Stimulated activated CD4-positive, alpha-beta T cell treated with anti-CD3 and anti-CD28 coated beads, Interleukin-4, amount 100 ng/mL, for 48 hours (primary cell): ENCODE measurements around the gene PTP4A2.
"Not testable (repeated sequence)": the region's sequence is repeated elsewhere in the genome, so short reads cannot be mapped to it uniquely, and the experiment has no call there.

Experiments used
- DNase-seq, 2 donors: peaks; one replicate each; pipeline ENCODE4 v3.0.0-alpha.2; 2020; ENCODE audit warnings: low read depth in 2 of 2

PTP4A2 gene

DNA sequence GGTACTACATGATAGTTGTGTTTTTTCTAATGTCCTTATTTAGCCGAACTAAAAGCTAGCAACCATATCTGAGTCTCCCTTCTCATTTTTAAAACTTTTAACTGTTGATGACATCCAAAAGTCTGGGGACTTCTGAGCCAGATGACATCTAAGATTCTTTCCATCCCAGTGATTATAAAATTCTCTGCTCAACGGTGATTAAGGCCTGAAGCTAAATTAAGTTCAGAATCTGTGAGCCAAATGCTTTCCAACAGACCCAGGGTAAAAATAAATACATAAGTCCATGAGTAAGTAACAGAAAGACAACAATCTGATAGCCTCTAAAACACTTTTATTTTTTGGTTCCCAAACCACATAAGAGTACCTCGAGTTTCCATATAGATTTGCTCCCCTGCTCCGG is 13.1 kb upstream of the PTP4A2 start:
- no peak for DNase-seq

DNA sequence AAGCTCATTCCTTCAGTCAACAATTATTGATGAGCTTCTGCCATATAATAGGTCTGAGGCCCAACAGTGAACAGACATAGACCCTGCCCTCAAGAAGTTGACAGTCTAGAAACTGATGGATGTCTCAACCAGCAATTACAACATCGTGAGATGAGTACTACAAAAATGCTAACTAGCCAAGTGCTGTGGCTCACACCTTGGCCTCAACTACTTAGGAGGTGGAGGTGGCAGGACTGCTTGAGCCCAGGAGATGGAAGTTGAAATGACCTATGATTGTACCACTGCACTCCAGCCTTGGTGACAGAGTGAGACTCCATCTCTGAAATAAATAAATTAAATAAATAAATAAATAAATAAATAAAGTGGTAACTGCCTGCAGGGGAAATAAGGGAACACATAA is 11.7 kb upstream of the PTP4A2 start:
- DNase-seq: no peak

DNA sequence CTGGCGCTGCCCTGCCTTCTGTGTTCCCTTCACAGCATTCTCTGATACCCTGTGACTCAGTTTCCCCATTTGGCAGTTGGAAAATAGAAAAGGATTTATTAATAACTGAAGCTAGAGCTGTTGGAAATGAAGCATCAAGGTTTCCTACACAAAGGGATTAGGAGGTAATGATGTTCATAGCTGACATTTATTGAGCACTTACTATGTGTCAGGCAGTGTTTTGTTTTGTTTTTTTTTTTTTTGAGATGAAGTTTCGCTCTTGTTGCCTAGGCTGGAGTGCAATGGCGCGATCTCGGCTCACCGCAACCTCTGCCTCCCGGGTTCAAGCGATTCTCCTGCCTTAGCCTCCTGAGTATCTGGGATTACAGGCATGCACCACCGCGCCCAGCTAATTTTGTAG is 7.5 kb upstream of the PTP4A2 start:
- DNase-seq: not testable (repeated sequence)

DNA sequence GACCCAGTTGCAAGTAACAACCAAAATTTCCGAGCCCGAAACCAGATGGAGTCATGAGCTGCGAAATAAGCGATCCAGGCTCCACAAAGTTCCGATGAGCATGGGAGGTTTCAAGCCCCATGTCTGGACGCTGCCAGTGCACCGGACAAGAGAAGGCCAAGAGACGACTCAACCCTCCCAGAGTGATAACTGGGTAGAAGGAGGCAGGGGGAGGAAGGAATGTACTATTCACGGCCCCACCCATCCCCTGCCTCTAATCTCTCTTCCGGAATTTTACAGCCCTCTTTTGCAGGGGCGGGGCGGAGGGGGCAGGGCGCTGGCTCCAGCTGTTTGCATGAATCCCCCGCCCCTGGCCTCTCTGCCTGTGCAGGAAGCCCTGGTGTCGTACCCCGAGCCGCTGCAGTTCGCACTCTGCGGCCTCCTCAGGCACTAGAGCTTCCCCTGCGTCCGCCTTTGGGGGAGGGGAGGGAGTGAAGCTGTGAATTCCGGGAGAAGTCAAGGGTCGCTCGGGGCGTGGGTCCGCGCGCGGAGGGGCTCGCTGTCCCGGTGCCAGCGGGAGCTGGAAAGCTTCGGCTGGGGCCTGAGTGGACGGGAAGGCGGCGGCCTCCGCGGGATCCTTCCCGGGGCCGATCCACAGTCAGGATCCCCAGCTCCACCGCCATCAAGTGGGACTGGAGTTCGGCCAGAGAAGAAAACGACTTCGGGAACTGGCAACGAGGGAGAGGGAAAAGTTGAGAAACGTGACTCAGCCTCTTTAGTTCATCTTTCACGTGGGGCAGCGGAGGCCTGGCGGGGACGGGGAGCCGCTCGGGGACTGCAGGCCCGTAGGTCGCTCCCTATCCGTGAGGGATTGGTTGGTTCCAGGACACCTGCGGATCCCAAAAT is 6.3 kb upstream of the PTP4A2 start:
- peak; percentile 71 to 76 for DNase-seq

DNA sequence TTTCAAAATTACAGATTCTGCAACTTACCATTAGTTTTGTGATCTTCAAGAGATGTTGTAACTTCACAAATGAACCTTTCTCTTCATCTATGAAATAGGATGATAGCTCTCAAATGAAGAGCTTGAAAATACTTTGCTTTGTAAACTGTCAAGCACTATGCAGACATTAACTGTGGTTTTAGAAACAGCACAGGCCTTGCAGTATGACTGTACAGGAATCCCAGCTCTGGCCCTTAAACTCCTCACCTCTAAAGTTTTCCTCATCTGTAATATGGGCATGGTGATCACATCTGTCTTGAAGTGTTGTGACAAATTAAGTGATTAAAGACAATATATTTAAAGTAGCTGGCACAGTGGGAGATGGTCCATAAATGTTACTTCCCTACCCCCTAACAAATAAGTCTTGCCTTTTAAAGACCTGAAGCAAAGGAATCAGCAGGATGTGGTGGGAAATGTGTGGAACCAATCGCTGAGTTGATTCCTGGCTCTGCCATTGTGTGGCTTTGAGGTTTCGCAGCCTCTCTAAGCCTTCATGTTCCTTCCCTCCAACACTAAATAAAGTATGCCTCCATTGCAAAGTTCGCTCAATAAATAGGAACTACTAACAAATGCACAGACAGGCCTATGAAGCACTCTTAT is 5.5 kb upstream of the PTP4A2 start:
- DNase-seq: no peak

DNA sequence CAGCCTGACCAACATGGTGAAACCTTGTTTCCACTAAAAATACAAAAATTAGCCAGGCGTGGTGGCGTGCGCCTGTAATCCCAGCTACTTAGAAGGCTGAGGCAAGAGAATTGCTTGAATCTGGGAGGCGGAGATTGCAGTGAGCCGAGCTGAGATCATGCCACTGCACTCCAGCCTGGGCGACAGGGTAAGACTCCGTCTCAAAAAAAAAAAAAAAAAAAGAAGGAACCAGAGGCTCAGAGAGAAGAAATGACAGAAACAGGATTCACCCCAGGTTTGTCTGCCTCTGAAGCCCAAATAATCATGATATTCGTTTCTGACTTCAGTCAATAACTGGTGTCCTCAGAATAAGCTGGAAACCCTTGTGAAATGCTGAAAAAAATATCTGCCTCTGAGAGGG is 3.9 kb upstream of the PTP4A2 start:
- DNase-seq: not testable (repeated sequence)

DNA sequence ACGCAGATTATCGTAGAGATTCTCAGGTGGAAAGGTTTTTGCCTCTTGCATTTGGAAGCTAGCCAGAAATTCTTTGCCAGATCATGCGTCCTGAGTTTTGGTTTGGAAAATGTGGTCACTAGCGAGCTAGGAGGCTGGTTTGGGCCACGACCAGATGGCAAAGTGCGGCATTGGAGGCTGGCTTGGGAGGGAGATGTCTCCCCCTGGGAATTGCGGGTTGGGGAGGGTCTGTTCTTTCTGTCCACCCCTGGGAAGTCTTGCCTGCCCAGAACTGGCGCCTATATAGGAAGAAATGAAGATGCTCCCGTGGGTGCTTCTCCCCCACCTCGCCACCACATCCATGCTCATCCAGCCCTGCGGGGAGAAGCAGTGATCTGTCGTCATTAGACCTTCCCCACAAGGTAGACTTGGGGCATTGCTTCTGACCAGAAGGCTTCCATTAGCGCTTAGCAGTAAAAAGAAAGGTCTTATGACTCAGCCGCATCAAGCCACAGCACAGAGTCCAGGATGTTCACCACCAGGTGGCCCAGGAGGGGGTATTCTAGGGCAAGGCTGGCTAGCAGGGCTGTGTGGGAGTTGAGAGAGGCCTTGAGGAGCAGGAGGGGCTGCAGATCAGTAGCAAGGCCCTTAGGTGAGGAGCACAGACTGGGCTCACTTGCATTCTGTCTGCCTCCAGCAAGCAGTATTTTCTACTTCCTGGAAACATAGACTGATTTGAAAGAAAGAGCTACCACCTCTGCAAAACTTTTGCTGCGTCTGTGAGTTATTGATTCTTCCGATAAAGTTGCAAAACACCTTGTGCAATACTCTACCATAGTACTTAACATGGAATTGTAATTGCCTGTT is 1.5 kb upstream of the PTP4A2 start:
- peak; percentile 66 to 75 for DNase-seq

DNA sequence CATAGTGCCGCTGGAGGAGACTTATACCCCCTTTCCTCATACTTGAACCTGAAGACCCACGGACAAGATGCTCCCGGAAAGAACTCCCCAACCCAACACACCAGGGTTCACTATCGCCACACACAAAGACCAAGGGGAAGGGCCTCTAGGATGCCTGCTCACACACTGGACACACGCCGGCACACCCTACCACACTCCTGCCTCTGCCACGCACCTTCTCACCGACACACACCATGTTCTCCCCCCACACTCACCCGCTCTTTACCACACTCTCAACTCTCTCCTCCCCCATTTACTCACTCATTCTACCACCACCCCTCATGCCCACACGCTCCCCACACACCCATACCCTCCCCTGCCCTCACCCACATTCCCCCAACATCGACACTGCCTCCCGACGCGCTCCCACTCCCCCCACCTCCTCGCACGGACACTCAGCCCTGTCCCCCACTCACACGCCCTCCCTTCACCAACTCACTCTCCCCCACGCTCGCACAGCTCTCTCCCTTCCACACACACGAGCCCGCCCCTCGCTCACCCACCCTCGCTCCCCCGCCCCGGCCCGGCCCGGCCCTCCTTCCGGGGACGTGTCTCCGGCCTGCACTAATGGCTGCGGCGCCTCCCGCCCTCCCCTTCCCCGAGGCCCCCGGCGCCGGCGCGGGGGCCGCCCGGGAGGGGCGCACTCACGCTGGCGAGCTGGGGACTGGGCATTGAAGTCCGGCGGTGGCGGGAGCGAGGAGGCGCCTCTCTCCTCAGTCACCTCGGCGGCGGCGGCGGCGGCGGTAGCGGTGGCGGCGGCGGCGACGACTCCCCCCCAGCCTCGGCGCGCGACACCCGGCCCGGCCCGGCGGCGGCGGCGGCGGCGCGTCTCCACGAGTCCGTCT is 626 bp downstream of the PTP4A2 start:
- peak; percentile 63 to 69 for DNase-seq

DNA sequence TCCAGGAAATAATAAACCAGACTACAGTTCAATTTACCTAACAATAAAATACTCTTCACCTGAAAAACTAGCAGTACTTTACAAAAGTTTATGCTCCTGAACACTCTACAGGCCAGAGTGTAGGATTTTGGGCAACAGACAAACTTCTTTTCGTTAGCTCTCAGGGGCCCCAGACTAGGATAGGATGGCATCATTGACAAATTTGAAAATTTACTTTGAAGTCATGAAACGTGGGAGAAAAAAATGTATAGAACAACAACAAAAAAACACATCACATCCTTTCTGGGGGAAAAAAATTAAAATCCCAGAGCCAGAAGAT is 1.2 kb downstream of the PTP4A2 start:
- no peak for DNase-seq

DNA sequence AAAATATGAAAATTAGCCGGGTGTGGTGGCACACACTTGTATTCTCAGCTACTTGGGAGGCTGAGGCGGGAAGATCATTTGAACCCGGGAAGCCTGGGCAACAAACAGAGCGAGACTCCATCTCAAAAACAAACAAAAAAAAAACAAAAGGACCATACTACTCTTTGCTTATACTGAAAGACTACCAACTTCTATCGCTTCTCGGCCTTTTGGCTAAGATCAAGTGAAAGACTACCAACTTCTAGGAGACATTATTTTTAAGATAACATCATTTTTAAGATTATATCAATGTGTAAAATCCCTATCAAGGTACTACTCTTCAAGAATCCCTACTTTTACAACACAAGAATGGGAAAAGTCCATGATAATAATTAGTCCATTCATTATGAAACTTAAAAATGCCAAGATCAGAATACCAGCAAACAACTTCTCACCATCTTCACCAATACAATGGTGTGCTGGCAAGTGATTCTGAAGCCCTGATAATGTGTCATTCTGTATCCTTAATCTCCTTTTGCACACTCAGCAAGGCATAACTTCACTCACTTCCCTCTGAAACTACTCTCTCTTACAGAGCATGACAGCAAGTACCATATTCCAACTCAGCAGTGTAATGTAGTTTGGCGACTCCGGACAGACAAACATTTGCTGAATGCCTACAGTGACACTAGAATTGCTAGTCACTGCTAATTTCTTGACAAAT is 1.7 kb downstream of the PTP4A2 start:
- DNase-seq: no peak

DNA sequence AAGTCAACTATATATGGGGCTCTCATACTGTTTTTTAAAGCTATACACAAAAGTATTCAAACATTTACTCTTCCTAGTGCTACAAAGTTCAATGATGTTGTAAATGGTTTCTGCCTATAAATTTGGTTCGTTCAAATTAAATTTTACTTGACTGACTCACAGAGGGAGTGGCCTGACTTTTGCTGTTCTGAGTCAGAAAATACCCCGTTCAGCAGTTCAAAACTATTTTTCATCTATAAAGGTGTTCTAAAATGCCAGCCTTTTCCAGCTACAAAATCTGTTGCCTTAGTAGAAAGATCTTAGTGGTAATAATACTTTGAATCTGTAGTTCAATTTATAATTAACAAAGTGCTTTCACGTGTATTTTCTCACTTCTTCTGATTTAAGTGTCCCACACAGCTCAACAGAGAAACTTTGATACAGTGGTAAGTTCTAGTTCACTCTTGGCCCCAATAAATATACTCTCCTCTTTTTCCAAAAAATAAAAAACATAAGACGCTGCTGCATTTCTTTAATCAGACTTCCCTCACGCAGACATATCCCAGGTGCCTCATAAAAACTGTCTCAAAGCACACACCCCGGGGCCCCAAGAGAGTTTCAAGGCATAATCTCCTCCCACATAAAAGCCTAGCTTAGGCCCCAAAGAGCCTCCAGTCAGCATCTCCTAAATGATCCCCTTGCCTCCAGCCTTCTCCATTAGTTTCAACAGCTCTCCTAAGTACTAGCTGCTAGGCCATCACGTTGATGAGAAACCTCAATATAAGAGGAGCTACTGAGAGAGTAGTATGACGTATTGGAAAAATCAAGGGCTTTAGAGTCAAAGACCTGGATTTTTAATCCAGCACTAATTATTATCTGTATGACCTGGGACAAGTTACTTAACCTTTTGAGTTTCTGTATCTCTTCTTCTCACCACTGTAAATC is 3.2 kb downstream of the PTP4A2 start:
- no peak for DNase-seq

DNA sequence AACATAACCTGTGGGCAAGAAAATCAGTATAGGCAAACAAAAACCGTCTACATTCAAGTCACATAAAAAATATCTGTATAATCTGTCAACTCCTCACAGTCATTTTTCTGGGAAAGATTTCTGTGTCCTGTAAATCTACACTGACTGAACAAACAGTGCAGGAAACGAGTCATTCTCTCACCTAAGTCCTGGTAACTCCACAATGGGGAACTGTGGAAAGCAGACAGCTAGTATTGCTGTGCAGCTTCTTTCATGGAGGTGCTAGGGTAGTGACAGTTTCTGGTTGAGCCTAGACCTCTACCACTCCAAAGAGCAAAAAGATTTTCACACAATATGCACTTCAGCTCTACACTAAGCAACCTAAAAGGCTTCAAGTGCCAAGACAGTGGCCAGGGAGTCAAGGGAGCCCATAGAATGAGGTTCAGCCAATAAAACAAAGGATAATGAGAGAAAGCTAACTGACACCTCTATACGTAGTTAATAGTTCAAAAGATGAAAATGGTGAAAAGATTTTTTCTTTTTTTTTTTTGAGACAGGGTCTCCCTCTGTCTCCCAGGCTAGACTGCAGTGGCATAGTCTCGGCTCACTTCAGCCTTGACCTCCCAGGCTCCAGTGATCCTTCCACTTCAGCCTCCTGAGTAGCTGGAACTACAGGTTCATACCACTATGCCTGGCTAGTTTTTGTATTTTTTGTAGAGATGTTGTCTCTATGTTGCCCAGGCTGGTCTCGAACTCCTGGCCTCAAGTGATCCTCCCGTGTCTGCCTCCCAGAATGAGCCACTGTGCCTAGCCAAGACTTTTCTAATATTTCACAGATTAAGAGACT is 5.5 kb downstream of the PTP4A2 start:
- no peak for DNase-seq

DNA sequence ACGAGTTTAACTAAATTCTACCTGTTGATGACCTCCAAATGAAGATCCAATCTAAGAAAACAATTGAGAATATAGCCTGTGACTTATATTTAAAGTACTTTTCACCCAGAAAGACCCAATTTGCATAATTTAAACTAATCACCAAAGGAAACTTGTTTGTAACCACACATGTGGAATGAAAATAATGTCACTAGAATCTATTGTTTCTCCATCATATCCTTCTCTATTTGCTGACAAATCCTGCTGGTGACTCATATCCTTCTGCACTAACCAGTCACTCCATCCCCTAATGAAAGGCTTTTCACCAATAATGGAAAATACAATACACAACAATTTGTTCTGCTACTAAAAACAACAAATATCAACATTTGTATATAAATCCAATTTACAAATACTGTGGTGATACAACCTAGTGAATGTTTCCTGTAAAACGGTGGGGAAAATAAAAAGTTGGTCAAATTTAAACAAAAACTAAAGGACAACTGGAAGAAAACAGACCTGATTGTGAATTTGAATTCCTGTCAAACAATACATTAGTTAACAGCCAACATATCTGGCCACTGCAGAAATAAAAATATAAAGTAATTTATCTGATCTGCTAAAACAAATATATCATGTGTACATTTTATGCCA is 6.5 kb downstream of the PTP4A2 start:
- no peak for DNase-seq

DNA sequence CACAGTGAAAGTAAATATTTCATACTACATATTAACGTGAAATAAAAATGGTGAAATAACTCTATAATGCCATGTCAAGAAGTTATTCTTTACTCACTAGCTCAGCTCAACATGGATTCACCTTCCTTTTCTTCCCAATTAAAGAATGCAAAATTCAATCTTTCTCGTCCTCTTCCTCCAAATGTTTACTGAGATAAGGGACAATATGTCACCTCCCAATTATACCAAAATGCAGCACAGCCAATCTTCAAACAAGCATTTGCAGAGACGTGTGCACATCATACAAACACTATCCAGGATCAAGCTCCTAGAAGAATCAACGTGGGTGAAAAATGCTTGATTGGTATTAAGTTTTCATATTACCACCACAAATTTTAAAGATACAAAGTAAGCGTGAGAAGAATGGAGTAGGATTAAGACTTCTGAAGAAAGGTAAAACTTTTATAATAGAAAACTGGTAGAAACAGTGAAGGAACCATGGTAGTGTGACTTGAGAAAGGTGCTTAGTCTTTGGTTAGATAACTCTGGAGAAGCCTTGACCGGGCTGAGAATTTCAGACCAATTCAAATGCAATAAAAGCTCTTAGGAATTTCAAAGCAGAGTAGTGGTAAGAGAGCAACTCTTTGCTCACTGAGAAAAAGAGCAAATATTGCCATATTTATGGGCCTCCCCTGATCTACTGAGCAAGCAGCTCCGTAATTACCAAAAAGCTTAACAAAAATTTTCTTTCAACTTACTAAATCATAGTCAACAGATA is 7.2 kb downstream of the PTP4A2 start:
- no peak for DNase-seq

DNA sequence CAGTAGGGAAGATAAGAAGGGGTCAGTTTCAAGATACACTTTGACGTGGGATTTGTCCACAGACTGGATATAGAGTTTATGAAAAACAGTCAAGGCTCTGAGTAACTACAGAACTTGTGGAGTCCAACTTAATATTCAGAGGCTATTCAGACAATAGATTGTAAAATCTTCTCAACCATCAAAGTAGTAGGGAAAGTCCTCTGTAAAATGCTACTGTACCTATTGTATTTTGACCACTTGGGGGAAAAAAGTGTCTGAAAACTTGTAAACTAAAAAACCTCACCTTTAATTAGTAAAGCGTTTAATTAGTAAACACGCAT is 10.5 kb downstream of the PTP4A2 start:
- no peak for DNase-seq

DNA sequence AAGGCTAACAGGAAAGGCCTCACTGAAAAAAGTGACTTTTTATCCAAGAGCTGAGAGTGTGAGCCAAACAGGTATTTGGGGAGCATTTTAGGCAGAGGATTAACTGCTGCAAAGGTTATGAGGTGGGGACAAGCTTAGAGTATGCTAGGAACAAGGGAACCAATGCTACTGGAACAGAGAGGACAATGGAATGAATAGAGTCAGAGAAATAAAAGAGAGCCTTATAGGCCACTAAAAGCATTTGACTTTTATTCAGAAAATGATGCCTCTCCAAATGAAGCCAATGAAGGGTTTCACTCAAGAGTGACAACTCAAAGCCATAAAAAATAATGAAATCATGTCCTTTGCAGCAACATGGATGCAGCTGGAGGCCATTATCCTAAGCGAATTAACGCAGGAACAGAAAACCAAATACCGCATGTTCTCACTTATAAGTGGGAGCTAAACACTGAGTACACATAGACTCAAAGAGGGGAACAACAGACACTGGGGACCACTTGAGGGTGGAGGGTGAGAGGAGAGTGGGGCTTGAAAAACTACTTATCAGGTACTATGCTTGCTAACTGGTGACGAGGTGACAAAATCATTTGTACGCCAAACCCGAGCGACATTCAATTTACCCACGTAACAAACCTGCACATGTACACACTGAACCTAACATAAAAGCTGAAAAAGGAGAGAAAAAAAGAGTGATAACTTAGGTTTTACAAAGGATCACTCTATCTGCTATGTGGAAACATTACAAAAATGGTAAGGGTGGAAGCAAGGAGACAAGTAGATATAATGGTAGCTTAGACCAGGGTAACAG is 11.1 kb downstream of the PTP4A2 start:
- DNase-seq: no peak

DNA sequence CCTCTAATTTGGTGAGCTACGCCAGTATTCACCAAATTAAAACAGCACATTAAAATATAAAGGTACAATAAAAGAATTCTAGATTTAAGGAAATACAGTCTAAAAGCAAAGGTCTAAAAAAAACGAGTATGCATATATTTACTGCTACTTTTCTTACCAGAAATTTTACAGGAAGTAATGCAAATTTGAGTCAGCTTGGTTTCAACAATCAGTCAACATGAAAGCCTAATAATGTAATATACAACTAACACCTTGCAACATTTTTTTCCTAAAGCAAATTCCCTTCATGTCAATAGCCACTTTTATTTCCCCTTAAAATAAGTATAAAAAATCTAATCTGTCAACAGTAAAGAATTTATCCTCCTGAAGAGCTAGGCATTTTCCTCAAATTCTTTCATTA is 11.9 kb downstream of the PTP4A2 start:
- no peak for DNase-seq
